H54 (cell line): Measurements from ENCODE around the gene ST3GAL4.
"Not testable (repeated sequence)": the region's sequence is repeated elsewhere in the genome, so short reads cannot be mapped to it uniquely, and the experiment has no call there.

Experiments used
- DNase-seq: peaks from one replicate; pipeline ENCODE4 v3.0.0; 2011; ENCODE audit warnings: low spot score, mixed read lengths; ENCODE audit not compliant: insufficient read length
- FAIRE-seq: peaks from 3 replicates; lab custom pipeline; 2011; peaks lifted over from hg19 to GRCh38; lab: Jason Lieb, UNC
- POLR2A ChIP-seq: IDR thresholded peaks from 2 replicates; pipeline ENCODE4 v1.6.1; 2011; ENCODE audit warnings: low read depth, mild to moderate bottlenecking, low read length

Gene ST3GAL4, protein sequence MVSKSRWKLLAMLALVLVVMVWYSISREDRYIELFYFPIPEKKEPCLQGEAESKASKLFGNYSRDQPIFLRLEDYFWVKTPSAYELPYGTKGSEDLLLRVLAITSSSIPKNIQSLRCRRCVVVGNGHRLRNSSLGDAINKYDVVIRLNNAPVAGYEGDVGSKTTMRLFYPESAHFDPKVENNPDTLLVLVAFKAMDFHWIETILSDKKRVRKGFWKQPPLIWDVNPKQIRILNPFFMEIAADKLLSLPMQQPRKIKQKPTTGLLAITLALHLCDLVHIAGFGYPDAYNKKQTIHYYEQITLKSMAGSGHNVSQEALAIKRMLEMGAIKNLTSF

GRCh38 chr11:126355324-126355925 is at the start of gene ST3GAL4:
TSS of gene ST3GAL4 (plus strand) at chr11:126355686. CDS start at chr11:126406156, 50,470 bp downstream.
- FAIRE-seq (no peak), DNase-seq (peak; percentile 61)
- peak; percentile 66 for TF ChIP-seq POLR2A

DNA sequence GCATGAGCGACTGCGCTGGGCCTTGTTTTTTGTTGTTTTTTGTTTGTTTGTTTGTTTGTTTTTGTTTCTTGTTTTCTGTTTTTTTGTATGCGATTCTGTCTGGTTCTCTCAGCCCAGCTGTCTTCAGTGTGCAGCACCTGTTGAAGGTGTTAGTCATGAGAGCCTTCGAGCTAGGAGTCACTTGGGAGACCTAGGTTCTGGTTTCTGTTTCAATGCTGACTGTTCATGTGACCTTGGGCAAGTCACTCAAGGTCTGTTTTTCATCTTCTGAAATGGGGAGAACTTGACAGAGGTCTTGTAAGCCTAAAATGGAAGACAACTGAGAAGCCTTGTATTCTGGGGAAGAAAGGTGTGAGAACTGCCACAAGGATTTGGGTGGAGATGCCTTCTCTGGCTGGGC is 49.8 kb upstream of the ST3GAL4 start:
- TF ChIP-seq POLR2A, result no peak
- FAIRE-seq, result no peak
- no peak for DNase-seq

DNA sequence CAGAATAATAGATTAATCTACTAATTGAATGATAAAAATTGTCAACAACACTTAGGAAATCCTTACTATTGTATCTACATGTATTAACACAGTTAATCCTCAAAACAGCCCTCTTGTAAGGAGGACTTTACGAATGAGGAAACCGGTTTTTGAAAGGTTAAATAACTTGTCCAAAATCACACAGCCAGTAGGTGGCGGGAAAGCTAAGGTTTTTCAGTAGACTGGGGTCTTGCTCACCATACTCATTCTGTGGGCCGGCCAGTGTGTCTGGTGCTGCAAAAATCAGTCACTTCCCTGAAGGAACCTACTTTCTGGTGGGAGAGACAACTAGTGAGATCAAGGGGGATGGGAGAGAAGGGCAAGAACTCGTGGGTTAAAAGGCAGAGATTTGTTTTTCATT is 47.8 kb upstream of the ST3GAL4 start:
- FAIRE-seq (no peak), DNase-seq (no peak)
- TF ChIP-seq POLR2A, result no peak

- TF ChIP-seq POLR2A, result no peak
- DNase-seq, result no peak
- FAIRE-seq, result no peak
Observed at GRCh38 chr11:126308271-126308671, 47.2 kb upstream of the ST3GAL4 start.

DNA sequence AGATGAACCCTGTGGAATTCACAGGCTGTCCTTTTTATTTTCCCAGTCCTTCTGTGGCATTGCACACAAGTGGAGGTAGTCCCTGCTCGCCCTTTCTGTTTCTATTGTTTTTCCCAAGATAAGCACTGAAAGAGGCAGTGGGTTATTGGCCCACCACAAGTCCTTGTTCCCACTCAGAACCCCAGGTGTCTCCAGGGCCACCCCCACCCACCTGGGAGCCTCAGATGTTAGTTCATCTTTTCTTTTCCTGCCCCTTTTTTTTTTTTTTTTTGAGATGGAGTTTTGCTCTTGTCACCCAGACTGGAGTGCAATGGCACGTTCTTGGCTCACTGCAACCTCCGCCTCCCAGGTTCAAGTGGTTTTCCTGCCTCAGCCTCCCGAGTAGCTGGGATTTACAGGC is 46.7 kb upstream of the ST3GAL4 start:
- not testable (repeated sequence) for FAIRE-seq, DNase-seq

DNA sequence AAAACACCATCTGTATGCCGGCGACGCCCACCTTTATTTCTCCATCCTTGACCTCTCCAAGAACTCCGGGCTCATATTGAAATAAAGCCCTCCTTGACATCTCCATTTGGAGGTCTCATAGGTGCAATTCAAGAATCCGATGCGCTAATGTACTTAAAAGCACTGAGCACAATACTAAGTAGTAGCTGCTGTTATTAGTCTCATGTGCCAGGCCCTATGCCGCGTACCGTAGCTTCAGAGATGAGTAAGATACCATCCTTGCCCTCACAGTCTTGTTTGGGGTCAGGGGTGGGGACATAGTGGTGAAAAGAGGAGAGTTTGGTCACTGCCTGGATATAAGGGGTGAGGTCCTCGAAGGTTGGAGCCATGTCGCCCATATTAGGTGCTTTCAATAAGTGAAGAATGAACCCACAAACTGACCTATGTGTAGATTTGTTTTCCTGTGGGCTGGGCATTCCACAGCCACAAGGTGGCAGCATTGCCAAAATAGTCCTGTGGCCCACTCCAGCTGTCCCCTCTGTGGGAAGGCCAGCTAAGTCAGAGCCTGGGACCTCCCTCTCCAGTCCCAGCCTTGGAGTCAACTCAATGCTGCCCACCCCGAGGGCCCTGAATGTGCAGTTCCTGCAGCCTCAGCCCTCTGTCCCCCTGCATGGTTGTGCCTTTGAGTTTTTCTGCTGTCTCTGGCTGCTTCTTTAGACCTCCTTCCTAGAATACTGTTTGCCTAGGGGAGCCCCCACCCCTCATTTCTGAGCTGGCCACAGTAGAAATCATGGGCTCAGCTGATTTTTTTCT is 45.1 kb upstream of the ST3GAL4 start:
- peak; percentile 41 for FAIRE-seq
- peak; percentile 49 for DNase-seq

DNA sequence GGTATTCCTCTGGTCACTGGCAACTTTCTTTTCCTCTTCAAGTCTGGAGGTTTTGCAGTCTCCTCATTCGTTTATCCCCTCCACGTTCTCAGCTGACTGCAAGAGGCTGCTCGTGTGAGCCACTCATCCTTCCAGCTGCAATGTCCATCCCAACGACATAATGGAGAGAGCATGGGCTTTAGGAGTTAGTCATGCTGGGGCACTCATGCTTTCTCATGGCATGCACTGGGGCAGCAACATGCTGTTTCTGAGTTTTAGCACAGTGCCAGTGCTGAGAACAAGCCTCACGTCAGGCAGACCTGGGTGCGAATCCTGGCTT is 44.5 kb upstream of the ST3GAL4 start:
- TF ChIP-seq POLR2A, result no peak
- DNase-seq, result no peak
- no peak for FAIRE-seq

More for the DNA sequence above, 45.1 kb upstream of the ST3GAL4 start:
- TF ChIP-seq POLR2A, result no peak

- no peak for TF ChIP-seq POLR2A
- no peak for FAIRE-seq
- no peak for DNase-seq
Observed at GRCh38 chr11:126311401-126312291, 43.8 kb upstream of the ST3GAL4 start.

DNA sequence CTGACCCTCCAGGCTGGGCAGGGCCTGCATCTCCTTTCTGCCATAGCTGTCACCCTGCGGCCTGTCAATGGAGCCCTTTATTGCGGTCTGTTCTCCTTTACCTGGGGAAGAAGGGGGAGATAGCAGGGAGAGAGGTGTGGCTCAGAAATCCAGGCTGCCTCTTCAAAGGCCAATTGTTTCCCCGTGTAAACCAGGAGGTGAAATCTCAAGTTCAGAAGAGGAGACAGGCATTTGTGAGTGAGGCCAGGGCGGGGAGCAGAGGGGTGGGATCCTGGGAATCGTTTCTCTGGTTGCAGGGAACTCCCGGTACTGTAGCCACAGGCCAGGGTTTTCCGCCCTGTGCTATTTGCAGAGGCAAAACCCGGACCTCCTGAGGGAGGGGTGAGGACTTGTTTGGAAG is 42.5 kb upstream of the ST3GAL4 start:
- FAIRE-seq, result no peak
- TF ChIP-seq POLR2A, result no peak
- no peak for DNase-seq

DNA sequence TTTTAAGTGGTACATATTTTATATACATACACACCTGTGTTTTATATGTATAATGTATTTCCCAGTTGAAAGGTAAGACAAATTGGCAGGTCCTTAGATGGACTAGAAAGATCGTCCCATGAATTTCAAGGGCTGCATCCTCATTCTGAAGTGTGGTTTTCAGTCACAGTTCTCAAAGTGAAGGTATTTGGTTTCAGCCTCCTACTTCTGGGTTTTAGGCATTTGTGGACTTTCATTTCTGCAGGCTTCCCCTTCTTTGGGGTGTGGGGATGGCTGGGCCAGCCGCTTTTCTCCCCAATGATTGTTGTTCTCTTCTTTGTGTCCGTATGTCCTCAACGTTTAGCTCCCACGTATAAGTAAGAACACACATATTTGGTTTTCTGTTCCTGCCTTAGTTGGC is 41.7 kb upstream of the ST3GAL4 start:
- TF ChIP-seq POLR2A, result no peak
- FAIRE-seq, result no peak
- no peak for DNase-seq

DNA sequence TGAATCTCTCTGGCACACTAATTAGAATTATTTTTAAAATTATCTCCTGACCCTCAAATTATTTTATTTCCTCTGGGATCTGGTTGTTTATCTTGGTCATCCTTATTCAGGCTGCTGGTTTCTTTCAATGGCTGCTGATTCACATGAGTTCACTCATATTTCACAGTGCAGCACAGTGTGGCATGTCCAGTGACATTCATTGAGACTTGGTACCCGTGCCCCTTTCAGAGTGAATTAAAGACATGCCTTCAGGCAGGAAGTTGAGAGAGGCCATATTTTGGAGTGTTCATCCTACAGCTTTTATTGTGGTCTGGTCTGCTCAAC is 38.1 kb upstream of the ST3GAL4 start:
- DNase-seq, result no peak
- FAIRE-seq, result no peak
- no peak for TF ChIP-seq POLR2A

- DNase-seq (no peak), FAIRE-seq (peak; percentile 68)
- TF ChIP-seq POLR2A, result no peak
Observed at GRCh38 chr11:126317756-126318573, 37.5 kb upstream of the ST3GAL4 start.

DNA sequence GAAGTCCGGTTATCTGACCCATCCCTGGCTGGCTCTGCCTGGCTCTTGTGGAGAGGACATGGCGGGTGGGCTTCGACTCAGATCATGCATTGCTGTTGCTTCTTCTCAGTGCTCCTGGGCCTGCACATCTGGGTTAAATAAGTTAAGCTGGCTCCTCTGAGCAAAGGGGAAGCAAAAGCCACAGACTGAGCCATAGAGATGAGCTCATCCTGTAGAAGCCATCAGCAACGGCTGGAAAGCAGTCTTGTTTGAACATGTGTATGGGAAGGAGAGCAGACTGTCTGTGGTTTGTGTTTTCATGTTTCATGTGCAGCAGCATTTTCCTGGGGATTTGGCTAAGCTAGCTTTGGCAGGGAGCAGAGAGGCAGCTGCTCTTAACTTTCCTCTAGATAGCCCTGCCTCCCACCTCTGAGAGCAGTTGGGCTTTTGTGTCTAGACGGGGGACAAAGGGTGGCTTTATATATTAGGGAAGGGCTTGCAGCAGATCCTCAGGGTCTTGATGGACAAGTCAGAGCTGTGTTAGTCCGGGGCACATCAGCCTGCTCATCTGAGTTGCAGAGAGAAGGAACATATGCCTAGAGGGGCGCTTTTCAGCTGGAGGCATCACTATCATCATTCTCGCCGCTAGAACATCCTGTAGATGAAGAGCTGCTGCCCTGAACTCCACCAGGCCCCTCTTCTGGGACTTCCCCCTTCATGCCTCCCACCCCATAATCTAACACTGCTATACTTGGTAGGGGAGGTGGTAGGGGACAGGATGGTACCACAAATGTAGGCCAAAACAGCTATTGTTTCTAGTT is 36.7 kb upstream of the ST3GAL4 start:
- no peak for TF ChIP-seq POLR2A
- peak; percentile 88 for FAIRE-seq
- DNase-seq, result no peak
